GM23338 (cell line): ENCODE data around the gene MDM2. TPM values are rescaled to one million over a fixed set of nuclear protein-coding genes. Genes with fewer than 3 reads are reported as not detected.

ENCODE experiments used
- ATAC-seq: fragments of 200-7000 bp; cut with Tn5 transposase; 3 replicates; pipeline ENCODE4 v1.9.1; 2020
- DNase-seq: peaks from one replicate; pipeline ENCODE4 v3.0.0-alpha.2; 2015; ENCODE audit warnings: low spot score
- H2AFZ ChIP-seq: fragments of 200-600 bp; sonication (generic); 2 replicates; pipeline ENCODE4 v1.8.0; 2016; ENCODE audit warnings: antibody characterized with exemption, mild to moderate bottlenecking, moderate library complexity
- H3F3A ChIP-seq: fragments of 200-600 bp; sonication (generic); replicated peaks from 2 replicates; pipeline ENCODE4 v1.8.0; 2017; ENCODE audit warnings: antibody characterized with exemption, mixed run types, low read depth
- H3K27ac ChIP-seq: fragments of 200-600 bp; sonication (generic); 2 replicates; pipeline ENCODE4 v1.6.1; 2016; ENCODE audit warnings: low read depth
- H3K27me3 ChIP-seq: fragments of 200-600 bp; sonication (generic); 2 replicates; pipeline ENCODE4 v1.8.0; 2016; ENCODE audit warnings: mild to moderate bottlenecking, mixed run types, moderate library complexity; ENCODE audit not compliant: insufficient read depth
- H3K36me3 ChIP-seq: fragments of 200-600 bp; sonication (generic); 2 replicates; pipeline ENCODE4 v1.8.0; 2016; ENCODE audit warnings: mild to moderate bottlenecking; ENCODE audit not compliant: insufficient read depth
- H3K4me1 ChIP-seq: fragments of 200-600 bp; sonication (generic); 2 replicates; pipeline ENCODE4 v1.8.0; 2016; ENCODE audit warnings: mild to moderate bottlenecking, moderate library complexity; ENCODE audit not compliant: insufficient read depth
- H3K4me2 ChIP-seq: fragments of 200-600 bp; sonication (generic); 2 replicates; pipeline ENCODE4 v1.7.1; 2017; ENCODE audit warnings: mixed run types
- H3K4me3 ChIP-seq: fragments of 200-600 bp; sonication (generic); 2 replicates; pipeline ENCODE4 v1.6.1; 2016; ENCODE audit warnings: mixed run types
- H3K79me2 ChIP-seq: fragments of 200-600 bp; sonication (generic); replicated peaks from 2 replicates; pipeline ENCODE4 v1.8.0; 2017; ENCODE audit warnings: mild to moderate bottlenecking; ENCODE audit not compliant: insufficient read depth
- H3K9me2 ChIP-seq: fragments of 200-600 bp; sonication (generic); 2 replicates; pipeline ENCODE4 v1.8.0; 2017; ENCODE audit not compliant: insufficient read depth
- H4K20me1 ChIP-seq: fragments of 200-600 bp; sonication (generic); replicated peaks from 2 replicates; pipeline ENCODE4 v1.8.0; 2017; ENCODE audit warnings: mild to moderate bottlenecking; ENCODE audit not compliant: insufficient read depth
- H3K27ac Mint-ChIP-seq: 2 replicates; pipeline ENCODE4 v1.8.0; 2020; ENCODE audit warnings: inconsistent platforms, mild to moderate bottlenecking, moderate library complexity, mixed read lengths
- H3K27me3 Mint-ChIP-seq: 3 replicates; pipeline ENCODE4 v1.8.0; 2022; ENCODE audit warnings: low read depth, mild to moderate bottlenecking, moderate library complexity, mixed read lengths, inconsistent platforms; ENCODE audit not compliant: insufficient read depth, poor library complexity
- H3K36me3 Mint-ChIP-seq: 3 replicates; pipeline ENCODE4 v1.8.0; 2021; ENCODE audit warnings: low read depth, mild to moderate bottlenecking, inconsistent platforms, moderate library complexity, mixed read lengths
- H3K4me1 Mint-ChIP-seq: 3 replicates; pipeline ENCODE4 v1.8.0; 2020; ENCODE audit warnings: mild to moderate bottlenecking, inconsistent platforms, mixed read lengths
- H3K4me3 Mint-ChIP-seq: 3 replicates; pipeline ENCODE4 v1.8.0; 2021; ENCODE audit warnings: moderate library complexity, mild to moderate bottlenecking, inconsistent platforms, mixed read lengths
- H3K9me3 Mint-ChIP-seq: 3 replicates; pipeline ENCODE4 v1.8.0; 2020; ENCODE audit warnings: moderate library complexity, mild to moderate bottlenecking, inconsistent platforms, mixed read lengths
- CREB1 ChIP-seq: fragments of 250-450 bp; sonication (Bioruptor Pico); IDR thresholded peaks from 2 replicates; pipeline ENCODE4 v1.5.0; 2020; ENCODE audit warnings: low read depth, mild to moderate bottlenecking, moderate library complexity
- EZH2 ChIP-seq: fragments of 200-600 bp; sonication (generic); IDR thresholded peaks from one replicate; pipeline ENCODE4 v1.8.0; 2017; ENCODE audit warnings: antibody characterized with exemption, mild to moderate bottlenecking, low read depth; ENCODE audit not compliant: unreplicated experiment
- JUNB ChIP-seq: IDR thresholded peaks from one replicate; pipeline ENCODE4 v1.6.1; 2016; ENCODE audit warnings: antibody characterized with exemption; ENCODE audit not compliant: unreplicated experiment
- NANOG ChIP-seq: IDR thresholded peaks from 2 replicates; pipeline ENCODE4 v1.6.1; 2016; ENCODE audit warnings: antibody characterized with exemption, borderline replicate concordance
- POLR2AphosphoS5 ChIP-seq: IDR thresholded peaks from 2 replicates; pipeline ENCODE4 v1.6.1; 2016; ENCODE audit warnings: antibody characterized with exemption, low read depth
- STAT1 ChIP-seq: IDR thresholded peaks from one replicate; pipeline ENCODE4 v1.6.1; 2016; ENCODE audit warnings: antibody characterized with exemption; ENCODE audit not compliant: unreplicated experiment
- ZNF114 ChIP-seq: fragments of 250-450 bp; sonication (Bioruptor Pico); IDR thresholded peaks from 2 replicates; pipeline ENCODE4 v1.5.0; 2020; ENCODE audit warnings: mild to moderate bottlenecking, moderate library complexity
- ZNF331 ChIP-seq: fragments of 250-450 bp; sonication (Bioruptor Pico); IDR thresholded peaks from 2 replicates; pipeline ENCODE4 v1.5.0; 2020; ENCODE audit warnings: low read depth, mild to moderate bottlenecking, moderate library complexity
- ZNF462 ChIP-seq: fragments of 250-450 bp; sonication (Bioruptor Pico); IDR thresholded peaks from 2 replicates; pipeline ENCODE4 v1.5.0; 2020; ENCODE audit warnings: mild to moderate bottlenecking, moderate library complexity
- polyA plus RNA-seq: library from polyadenylated mRNA; unstranded; fragments of >200 nt; fragmentation: Nextera tagmentation; extraction: Ambion mirVana; gene quantifications from 2 replicates; pipeline ENCODE4 v1.2.1, GENCODE V29; 2016
- total RNA-seq: library from RNA; depleted of rRNA; stranded (reverse); fragments of >200 nt; shearing (Covaris generic); gene quantifications from 2 replicates; pipeline ENCODE4 v1.2.3, GENCODE V29; 2014

Gene MDM2
- total and polyA plus RNA-seq, 2 experiments from 2014 or later: 105 to 136 TPM

GRCh38 chr12:68864604-68865003 is 56.6 kb downstream of the MDM2 start (continued):
- no peak for TF ChIP-seq ZNF462
- TF ChIP-seq CREB1 (CRISPR knock-in tag): no peak
- no peak for TF ChIP-seq POLR2AphosphoS5
- TF ChIP-seq ZNF114 (CRISPR knock-in tag): no peak
- TF ChIP-seq STAT1: no peak

GRCh38 chr12:68865399-68866164 is 57.6 kb downstream of the MDM2 start:
- Histone ChIP-seq H3K79me2 (no peaks in the 10 kb centered on the region), H3K9me2 (no peaks in the 10 kb centered on the region), H3K4me3 (no peak overlapping the region), H3K27ac (no peak overlapping the region), H3K4me2 (no peak overlapping the region), H2AFZ (0 out of 2 replicates have a peak overlapping the region, but pooled peaks have one; percentile 12), H3K4me1 (peaks cover 11% of the 10 kb centered on the region; the same call in 1 of the 2 replicates), H3F3A (no peaks in the 10 kb centered on the region), H4K20me1 (no peaks in the 10 kb centered on the region), H3K27me3 (no peaks in the 10 kb centered on the region), H3K36me3 (no peaks in the 10 kb centered on the region)
- Mint-ChIP-seq H3K27me3 (no peaks in the 10 kb centered on the region), H3K4me3 (no peak overlapping the region), H3K9me3 (no peaks in the 10 kb centered on the region), H3K36me3 (no peaks in the 10 kb centered on the region), H3K27ac (no peak overlapping the region), H3K4me1 (peaks cover 13% of the 10 kb centered on the region)
- ATAC-seq: no peak
- no peak for DNase-seq
- TF ChIP-seq EZH2 (no peak), NANOG (no peak), JUNB (no peak), CREB1 (CRISPR knock-in tag) (no peak), ZNF462 (no peak), STAT1 (no peak), ZNF331 (CRISPR knock-in tag) (no peak)
